GM18867 (cell line): ENCODE measurements around the gene XPR1.

Experiments used
- ATAC-seq: cut with Tn5 transposase; IDR thresholded peaks from one replicate; pipeline ENCODE4 v1.9.1; 2021; ENCODE audit warnings: mild to moderate bottlenecking, moderate library complexity; ENCODE audit not compliant: unreplicated experiment

The XPR1 gene

DNA sequence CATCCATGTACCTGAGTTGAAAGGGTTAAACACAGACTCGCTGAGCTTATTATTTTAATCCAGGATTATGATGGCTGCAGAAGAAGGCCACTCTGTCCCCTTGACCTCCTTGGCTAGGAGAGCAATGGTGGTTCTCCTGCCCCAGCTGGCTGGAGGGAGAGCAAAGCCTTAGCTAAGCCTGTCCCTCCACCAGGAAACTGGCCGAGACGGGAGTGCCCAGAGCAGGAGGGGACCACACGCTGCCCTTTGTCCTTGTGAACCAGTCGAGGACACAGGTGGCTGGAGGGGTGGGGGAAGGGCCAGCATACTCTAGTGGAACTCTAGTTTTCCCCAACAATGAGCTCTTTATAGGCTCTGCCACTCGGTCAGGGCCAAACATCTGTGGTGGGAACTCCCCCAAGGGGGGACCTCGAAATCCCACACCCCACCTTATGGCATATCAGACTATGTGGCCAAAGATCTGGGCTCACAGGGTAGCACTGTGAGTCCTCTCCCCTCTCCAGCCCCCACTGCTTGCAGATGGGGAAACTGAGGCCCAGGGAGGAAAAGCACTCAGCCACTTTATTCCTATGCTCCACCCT lies 293.7 kb downstream of the XPR1 start:
- no peak for ATAC-seq

DNA sequence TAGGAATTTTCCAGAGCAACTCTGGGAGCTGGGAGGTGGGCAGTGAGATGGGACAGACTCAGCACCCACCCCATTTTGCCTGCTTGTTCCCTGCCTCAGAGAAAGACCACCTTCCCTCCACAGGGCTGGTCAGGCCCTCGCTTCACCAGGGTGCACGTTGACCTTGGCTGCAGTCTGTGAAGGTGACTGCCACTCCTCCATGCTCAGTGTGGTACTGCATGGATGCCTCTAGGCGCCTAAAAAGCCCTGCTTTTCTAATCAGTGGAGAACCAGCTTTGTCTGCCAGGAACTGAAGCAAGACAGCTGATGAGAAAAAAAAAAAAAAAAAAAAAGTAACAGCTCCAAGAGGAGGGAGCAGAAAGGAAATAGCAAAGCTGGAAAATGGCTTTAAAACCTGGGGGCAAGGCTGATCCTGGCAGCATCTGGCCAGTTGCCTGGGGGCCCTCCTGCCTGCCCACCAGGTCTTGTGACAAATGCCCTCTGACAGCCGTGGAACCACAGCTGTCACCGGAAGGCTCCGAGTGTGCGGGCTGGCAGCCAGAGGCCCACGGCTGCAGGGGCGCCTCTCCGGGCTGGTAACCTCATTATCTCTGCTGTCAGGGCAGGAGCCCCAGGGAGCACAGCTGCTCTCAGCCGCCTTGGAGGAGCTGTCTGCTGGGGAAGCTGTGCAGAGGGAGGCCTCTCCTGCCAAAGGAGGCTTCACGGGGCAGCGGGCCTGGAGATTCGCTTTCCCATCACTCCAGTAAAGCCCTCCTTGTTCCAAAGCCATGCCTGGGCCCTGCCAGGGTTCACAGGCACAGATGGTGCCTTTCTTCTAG lies 294.6 kb downstream of the XPR1 start:
- no peak for ATAC-seq

DNA sequence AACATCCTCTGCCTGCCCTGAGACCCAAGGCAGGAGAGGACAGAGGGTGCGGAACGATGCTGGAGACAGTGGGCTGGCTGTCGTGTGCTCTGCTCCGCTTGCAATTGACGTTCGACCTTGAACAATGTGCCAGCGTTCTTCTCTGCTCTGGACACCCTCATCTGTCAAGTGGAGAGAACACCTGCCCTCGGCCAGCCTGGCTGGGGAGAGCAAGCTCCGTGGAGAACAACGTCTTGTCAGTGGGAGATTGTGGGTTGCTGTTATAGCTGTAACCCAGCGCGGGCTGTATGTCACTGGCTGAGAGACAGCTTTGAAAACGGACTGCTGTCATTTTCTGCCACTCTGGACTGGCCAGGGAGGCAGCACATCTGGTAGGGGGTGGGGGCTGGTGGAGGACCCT lies 295.5 kb downstream of the XPR1 start:
- no peak for ATAC-seq

DNA sequence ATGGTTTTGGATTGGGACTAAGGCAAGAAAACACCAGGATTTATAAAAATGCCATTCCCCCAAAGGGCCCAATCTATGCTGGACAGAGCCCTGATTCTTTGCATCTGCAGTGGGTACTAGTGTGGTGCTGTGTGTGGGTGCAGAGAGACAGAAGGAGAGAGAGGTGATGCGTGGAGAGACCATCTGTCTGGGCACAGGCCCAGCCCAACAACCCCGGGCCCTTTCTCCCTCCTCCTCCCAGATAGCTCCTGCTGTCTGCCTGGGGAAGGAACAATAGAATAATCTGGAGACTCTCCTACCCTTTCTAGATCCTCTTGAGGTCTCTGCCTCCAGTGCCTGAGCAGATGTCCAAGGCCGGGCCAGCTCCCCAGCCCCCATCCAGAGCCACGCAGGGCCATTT lies 296.0 kb downstream of the XPR1 start:
- ATAC-seq, result no peak

GRCh38 chr1:180928331-180929230 lies 296.8 kb downstream of the XPR1 start:
- ATAC-seq, result no peak

DNA sequence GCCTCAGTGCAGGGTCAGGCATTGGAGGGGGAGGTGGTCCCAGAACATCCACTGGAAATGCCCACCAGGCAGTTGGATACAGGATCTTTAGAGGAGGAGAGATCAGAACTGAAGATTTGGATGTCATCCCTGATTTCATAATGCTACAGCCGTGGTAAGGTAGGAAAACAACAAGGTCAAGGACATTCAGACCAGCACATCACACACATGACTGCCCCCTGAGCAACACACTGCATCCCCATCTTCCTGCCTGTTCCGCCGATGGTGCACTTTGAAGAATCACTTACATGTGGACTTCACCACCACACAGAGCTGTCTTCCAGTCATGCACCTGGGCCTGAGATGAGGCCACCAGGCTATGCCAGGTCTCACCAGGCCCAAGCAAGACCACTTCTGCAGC lies 297.6 kb downstream of the XPR1 start:
- ATAC-seq, result no peak

DNA sequence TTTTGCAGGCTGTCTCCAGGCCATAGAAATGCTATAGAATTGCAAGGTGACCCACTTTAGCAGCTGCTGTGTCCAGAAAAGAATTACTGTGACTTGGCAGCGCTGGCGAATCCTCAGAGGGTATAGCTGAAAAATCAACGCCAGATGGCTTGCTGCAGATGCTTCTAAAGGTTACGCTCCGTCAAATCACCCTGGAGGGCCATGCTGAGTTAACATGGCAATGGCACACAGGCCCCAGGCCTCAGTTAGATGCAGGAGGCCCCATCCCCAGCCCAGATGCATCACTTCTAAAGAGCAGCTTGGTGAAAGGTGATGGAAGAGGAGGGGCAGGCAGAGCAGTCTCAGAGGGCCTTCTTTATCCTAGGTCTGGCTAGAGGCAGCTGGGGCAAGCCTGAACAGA lies 298.9 kb downstream of the XPR1 start:
- ATAC-seq, result no peak

GRCh38 chr1:180931529-180931928 lies 299.7 kb downstream of the XPR1 start:
- no peak for ATAC-seq

DNA sequence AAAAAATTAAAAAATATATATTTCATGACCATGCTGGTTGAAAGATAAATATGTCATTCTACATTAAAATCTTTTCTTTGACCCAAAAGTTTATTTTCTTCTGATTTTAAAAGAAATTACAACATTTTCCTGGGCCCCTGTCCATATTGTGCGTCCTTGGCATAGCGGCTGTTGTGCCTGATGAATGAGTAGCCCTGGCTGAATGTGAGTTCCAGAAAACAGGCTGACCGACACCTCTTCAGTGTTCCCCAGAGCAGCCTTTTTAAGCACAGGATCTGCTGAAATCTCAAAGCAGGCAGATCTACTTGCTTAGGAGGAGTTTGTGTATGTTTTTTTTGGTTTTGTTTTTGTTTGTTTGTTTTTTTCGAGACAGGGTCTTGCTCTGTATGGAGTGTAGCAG lies 300.6 kb downstream of the XPR1 start:
- ATAC-seq, result no peak

DNA sequence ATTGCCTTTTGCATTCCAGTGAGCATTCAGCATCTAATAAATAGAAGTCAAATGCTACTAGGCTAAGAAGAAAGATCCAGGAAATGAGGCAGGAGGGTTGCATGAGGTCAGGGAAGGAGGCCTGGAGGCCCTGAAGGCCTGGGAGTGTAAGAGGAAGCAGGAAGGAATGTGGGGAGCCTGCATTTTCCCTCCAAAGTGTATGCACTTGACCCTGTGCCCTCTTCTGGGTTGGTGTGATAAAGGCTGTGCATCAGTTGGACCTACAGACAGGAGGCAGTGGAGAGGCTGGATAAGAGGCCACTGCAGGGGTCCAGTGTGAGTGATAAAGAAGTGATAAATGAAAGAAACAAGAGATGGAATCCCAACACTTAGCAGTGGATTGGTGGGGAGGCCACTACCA lies 301.3 kb downstream of the XPR1 start:
- ATAC-seq, result no peak

DNA sequence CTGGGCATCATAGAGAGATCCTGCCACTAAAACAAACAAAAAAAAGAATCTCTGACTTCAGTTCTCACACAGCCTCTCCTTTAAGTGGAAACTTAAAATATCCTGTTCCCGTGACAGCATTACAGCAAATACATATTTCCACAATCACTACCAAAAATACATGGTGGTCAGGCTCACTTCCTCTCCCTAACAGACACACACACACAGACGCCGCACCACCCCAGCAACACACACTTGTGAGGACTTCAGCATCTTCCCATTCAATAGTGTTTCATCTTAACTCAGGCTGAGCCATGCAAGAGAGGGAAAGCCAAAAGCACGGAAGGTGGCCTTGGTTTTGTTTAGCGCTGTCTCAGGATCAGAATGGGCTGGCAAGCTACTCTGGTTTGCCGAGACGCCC lies 302.7 kb downstream of the XPR1 start:
- no peak for ATAC-seq

DNA sequence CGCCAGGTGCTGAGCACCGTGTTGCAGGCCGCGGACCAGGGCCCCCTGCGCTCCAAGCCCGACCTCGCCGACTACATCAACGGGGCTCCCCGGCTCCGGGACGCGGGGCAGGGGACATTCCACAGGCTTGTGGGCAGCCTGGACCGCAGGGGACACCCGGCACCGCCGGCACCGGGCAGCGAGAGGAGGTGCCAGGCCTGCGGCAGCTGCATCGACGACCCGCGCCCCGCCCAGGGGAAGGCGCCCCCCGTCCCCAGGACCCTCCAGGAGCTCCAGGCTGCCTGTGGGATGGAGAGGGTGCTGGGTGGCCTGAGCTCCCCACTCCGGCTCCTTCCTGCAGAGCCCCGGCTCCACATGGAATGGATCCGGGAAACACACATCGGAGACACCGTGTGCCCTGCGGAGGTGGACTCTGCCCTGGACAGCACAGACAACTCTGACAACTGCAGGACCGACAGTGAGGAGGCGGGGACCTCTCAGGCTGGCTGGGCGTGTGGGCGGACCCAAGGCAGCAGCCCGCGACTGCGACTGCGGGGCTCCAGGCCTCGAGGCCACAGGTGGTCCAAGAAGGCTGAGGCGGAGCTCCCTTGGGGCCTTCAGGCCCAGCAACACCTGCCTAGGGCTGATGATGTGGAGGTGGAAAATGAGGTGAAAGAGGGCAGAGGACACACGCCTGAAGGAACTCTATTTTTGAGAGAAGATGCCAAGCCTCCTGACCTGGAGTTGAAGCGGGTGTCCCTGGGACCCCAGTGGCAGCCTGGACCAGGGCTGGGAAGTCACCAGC lies 303.7 kb downstream of the XPR1 start:
- ATAC-seq, result peak; percentile 52

DNA sequence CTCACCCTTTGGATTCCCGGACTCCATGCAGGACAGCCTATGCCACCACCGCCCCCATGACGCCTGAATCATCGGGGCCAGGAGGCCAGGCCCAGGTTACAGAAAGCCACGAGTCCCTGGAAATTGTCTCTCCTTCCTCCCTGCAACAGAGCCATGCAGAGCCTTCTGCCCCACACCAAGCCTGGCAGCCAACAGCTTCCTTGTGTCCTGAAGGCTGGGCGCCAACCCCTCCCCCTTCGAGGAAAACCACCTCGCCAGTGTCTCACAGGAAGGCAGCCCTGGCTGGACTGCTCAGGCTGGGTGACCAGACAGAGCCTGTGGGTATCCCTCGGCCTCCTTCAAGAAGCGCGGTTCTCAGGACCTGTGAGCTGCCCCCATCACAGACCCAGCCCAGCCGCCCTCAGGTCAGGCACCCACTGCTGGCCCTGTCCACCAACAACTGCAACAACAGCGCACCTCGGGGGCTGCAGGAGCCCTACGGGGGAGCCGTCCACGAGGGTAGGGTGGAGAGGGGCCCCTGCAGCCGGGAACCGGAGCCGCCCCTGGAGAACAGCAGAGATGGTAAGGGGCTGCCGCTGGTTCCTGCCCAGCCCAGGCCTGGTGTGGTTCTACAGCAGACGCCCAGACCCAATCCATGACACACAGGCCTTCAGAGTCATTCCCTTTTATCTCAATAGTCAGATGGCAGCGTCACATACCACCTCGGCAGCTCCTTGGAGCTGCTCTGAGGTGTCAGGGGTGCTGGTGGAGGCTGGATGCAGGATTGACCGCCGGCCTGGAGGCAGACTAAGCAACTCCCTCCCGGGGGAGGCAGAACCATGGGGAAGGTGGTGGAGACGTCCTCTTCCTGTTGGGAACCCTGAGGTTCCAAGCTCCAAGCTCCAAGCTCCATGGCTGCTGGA lies 304.5 kb downstream of the XPR1 start:
- ATAC-seq, result peak; percentile 8

GRCh38 chr1:180937012-180937372 lies 305.2 kb downstream of the XPR1 start:
- no peak for ATAC-seq

DNA sequence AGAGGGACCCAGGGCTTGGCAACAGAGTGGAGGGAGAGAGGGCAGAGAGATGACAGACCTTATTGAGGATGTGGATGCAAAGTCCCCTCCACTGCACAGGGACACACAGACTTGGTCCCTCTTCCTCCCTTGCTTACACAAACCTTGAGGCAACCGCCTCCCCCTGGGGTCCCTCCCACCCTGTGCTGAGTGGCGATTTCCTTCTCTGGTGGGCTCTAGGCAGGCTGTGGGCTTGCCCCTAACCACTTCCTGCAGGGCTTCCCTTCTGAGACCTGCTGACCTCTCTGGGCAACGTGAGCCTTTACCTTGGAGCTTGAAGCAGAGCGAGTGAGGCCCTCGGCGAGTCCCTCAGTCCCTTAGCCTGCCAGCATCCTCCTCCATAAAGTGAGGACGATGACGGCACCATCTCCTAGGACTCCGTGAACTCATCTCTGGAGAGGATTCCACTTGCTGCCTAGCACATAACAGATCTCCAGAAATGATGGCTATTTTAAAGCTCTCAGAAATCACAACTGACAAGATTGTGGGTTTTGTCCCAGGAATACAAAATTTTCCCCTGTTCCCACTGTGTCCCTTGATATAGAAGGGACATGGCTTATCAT lies 305.9 kb downstream of the XPR1 start:
- ATAC-seq, result no peak

- ATAC-seq, result no peak
Observed at GRCh38 chr1:180939073-180939710, 307.4 kb downstream of the XPR1 start.

GRCh38 chr1:180939711-180940103 lies 307.9 kb downstream of the XPR1 start:
- no peak for ATAC-seq
